Epithelial cell of esophagus (primary cell): ENCODE data around the gene ATF6.

Source experiments
- DNase-seq: peaks from one replicate; pipeline ENCODE4 v3.0.0; 2010; ENCODE audit warnings: low read depth
- H3K4me3 ChIP-seq: 2 replicates; pipeline ENCODE4 v1.5.1; 2011; ENCODE audit warnings: mild to moderate bottlenecking, low read length, control low read depth
- CTCF ChIP-seq: IDR thresholded peaks from 2 replicates; pipeline ENCODE4 v1.5.1; 2011; ENCODE audit warnings: low read depth, mild to moderate bottlenecking, low read length, control low read depth, inconsistent platforms; ENCODE audit not compliant: insufficient read depth; ENCODE audit errors: missing control alignments

ATF6 gene

GRCh38 chr1:161844696-161845095 lies 78.6 kb downstream of the ATF6 start:
- no peak overlapping the region for H3K4me3 ChIP-seq
- TF ChIP-seq CTCF: no peak
- DNase-seq: no peak

- no peak for DNase-seq
- no peak for TF ChIP-seq CTCF
- no peak overlapping the region for H3K4me3 ChIP-seq
Observed at GRCh38 chr1:161848676-161849075, 82.6 kb downstream of the ATF6 start.

GRCh38 chr1:161849518-161849917 lies 83.4 kb downstream of the ATF6 start:
- TF ChIP-seq CTCF: no peak
- no peak for DNase-seq
- H3K4me3 ChIP-seq: no peak overlapping the region

- no peak for DNase-seq
- no peak for TF ChIP-seq CTCF
- no peak overlapping the region for H3K4me3 ChIP-seq
Observed at GRCh38 chr1:161855260-161855659, 89.1 kb downstream of the ATF6 start.

- no peak overlapping the region for H3K4me3 ChIP-seq
- TF ChIP-seq CTCF: no peak
- no peak for DNase-seq
Observed at GRCh38 chr1:161858271-161858670, 92.2 kb downstream of the ATF6 start.

GRCh38 chr1:161863549-161863948 lies 97.4 kb downstream of the ATF6 start:
- H3K4me3 ChIP-seq: no peak overlapping the region
- no peak for TF ChIP-seq CTCF
- DNase-seq: no peak

GRCh38 chr1:161864577-161864976 lies 98.5 kb downstream of the ATF6 start:
- H3K4me3 ChIP-seq: no peak overlapping the region
- peak; percentile 4 for DNase-seq
- no peak for TF ChIP-seq CTCF
